SK-N-SH (cell line): ENCODE measurements around the gene ABR.

Experiments
- CHD2 ChIP-seq: fragments of 150-350 bp; IDR thresholded peaks from 2 replicates; pipeline ENCODE4 v1.6.1; 2018; ENCODE audit warnings: low read length; ENCODE audit not compliant: partially characterized antibody
- CTCF ChIP-seq: fragments of 200-600 bp; sonication (generic); IDR thresholded peaks from 2 replicates; pipeline ENCODE4 v1.6.1; 2017; ENCODE audit warnings: antibody characterized with exemption, mild to moderate bottlenecking, moderate library complexity
- EZH2phosphoT487 ChIP-seq: fragments of 200-600 bp; sonication (generic); IDR thresholded peaks from 2 replicates; pipeline ENCODE4 v1.6.1; 2017; ENCODE audit warnings: low read depth, mixed run types, mild to moderate bottlenecking, antibody characterized with exemption, moderate library complexity, borderline replicate concordance
- MXI1 ChIP-seq: IDR thresholded peaks from 2 replicates; pipeline ENCODE4 v1.6.1; 2012; ENCODE audit warnings: mild to moderate bottlenecking, low read depth, low read length, improper control_type of control experiment
- PBX3 ChIP-seq: IDR thresholded peaks from 2 replicates; pipeline ENCODE4; 2012
- POLR2AphosphoS5 ChIP-seq: IDR thresholded peaks from 2 replicates; pipeline ENCODE4 v1.6.1; 2012; ENCODE audit warnings: low read depth, low read length
- RAD21 ChIP-seq: IDR thresholded peaks from 2 replicates; pipeline ENCODE4 v1.6.1; 2012; ENCODE audit warnings: mild to moderate bottlenecking, low read length
- RCOR1 ChIP-seq: fragments of 150-350 bp; IDR thresholded peaks from 2 replicates; pipeline ENCODE4 v1.6.1; 2017; ENCODE audit warnings: antibody characterized with exemption, low read length
- SMC3 ChIP-seq: IDR thresholded peaks from 2 replicates; pipeline ENCODE4 v1.6.1; 2012; ENCODE audit warnings: low read depth, low read length, improper control_type of control experiment

DNA sequence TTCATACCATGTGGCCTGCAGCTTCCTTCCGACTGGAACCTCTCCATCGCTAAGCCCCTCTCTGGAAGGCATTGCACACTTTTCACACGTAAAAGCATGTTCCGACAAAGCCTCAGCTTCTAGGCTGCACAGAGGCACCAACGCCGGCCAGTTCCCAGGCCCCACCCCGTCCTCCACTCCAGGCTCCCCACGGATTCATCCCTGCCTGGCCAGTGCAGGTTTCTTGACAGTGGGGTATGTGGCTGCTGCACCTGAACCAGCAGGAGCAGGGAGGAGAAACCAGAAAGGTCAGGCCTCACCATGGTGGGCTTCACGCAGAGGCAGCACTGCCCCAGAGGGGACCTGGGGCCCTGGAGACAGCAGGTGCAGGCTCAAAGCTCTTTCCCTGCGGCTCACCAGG is 168.6 kb downstream of the ABR start:
- TF ChIP-seq CTCF (no peak), EZH2phosphoT487 (no peak), RAD21 (no peak), POLR2AphosphoS5 (no peak), MXI1 (no peak), RCOR1 (no peak), PBX3 (no peak), SMC3 (no peak), CHD2 (no peak)
